K562 (cell line): ENCODE measurements around the gene HNRNPA2B1. TPM values are rescaled to one million over a fixed set of nuclear protein-coding genes. Genes with fewer than 3 reads are reported as not detected.

Experiments used
- BRD4 ChIP-seq: fragments of 200-600 bp; sonication (generic); IDR thresholded peaks from 2 replicates; pipeline ENCODE4 v1.6.1; 2017; ENCODE audit warnings: inconsistent platforms
- E2F3 ChIP-seq: fragments of 250-450 bp; sonication (Bioruptor Pico); IDR thresholded peaks from 2 replicates; pipeline ENCODE4 v1.4.0; 2020; ENCODE audit warnings: mild to moderate bottlenecking
- GTF2A2 ChIP-seq: IDR thresholded peaks from 2 replicates; pipeline ENCODE4 v1.6.1; 2016; ENCODE audit warnings: mild to moderate bottlenecking, missing genetic modification characterization, missing compliant biosample characterization
- MYBL2 ChIP-seq, 2 experiments: fragments of 450-650 bp in 1 of 2; sonication (generic) in 1 of 2; formaldehyde crosslinking in 1 of 2; IDR thresholded peaks; 2 replicates each; pipeline versions ENCODE4 v1.6.1 to v1.8.1; 2017 to 2022; ENCODE audit warnings: borderline replicate concordance in 1 of 2, inconsistent platforms in 1 of 2, low read depth in 1 of 2, mild to moderate bottlenecking in 1 of 2, missing genetic modification reagents in 1 of 2, moderate library complexity in 1 of 2
- PHTF2 ChIP-seq: fragments of 250-450 bp; sonication (Bioruptor Pico); IDR thresholded peaks from 2 replicates; pipeline ENCODE4 v1.5.0; 2021; ENCODE audit warnings: mild to moderate bottlenecking
- SLC30A9 ChIP-seq: fragments of 250-450 bp; sonication (Bioruptor Pico); IDR thresholded peaks from 2 replicates; pipeline ENCODE4 v1.8.0; 2022; ENCODE audit warnings: mild to moderate bottlenecking, moderate library complexity
- ZBTB17 ChIP-seq: fragments of 450-650 bp; formaldehyde crosslinking; IDR thresholded peaks from 2 replicates; pipeline ENCODE4 v1.4.0; 2020; ENCODE audit warnings: mild to moderate bottlenecking
- ZKSCAN8 ChIP-seq: fragments of 200-800 bp; sonication (Bioruptor generic); IDR thresholded peaks from 2 replicates; pipeline ENCODE4 v1.6.1; 2016; ENCODE audit warnings: missing genetic modification characterization, missing compliant biosample characterization
- ZNF347 ChIP-seq: fragments of 450-650 bp; formaldehyde crosslinking; IDR thresholded peaks from 2 replicates; pipeline ENCODE4 v1.4.0; 2020; ENCODE audit warnings: low read depth, mild to moderate bottlenecking, moderate library complexity
- ZNF354B ChIP-seq: fragments of 250-450 bp; sonication (Bioruptor Pico); IDR thresholded peaks from 2 replicates; pipeline ENCODE4 v1.4.0; 2020
- ZNF609 ChIP-seq: sonication (generic); formaldehyde crosslinking; IDR thresholded peaks from 2 replicates; pipeline ENCODE4 v1.8.1; 2023; ENCODE audit warnings: missing genetic modification reagents, mild to moderate bottlenecking, borderline replicate concordance
- polyA plus RNA-seq, 8 experiments: library from polyadenylated mRNA; depleted of rRNA in 4 of 8; stranded (reverse) in 5 of 8; unstranded in 3 of 8; fragments of >200 nt; fragmentation: Nextera tagmentation in 2 of 8; fragmentation: Illumina TruSeq in 1 of 8; extraction: Ambion mirVana in 2 of 8; extraction: Trizol in 1 of 8; gene quantifications; 2 replicates each; pipeline versions ENCODE4 v1.2.1 to v1.2.3, GENCODE V29; 2011 to 2014; ENCODE audit warnings: inconsistent platforms in 1 of 8, missing spikeins in 1 of 8
- total RNA-seq, 7 experiments: library from RNA; depleted of rRNA in 6 of 7; stranded (reverse); fragments of >200 nt in 6 of 7; fragmentation: Illumina TruSeq in 2 of 7; extraction: Trizol in 2 of 7; gene quantifications; 2 replicates each; pipeline versions ENCODE4 v1.2.1 to v1.2.3, GENCODE V29; 2011 to 2021; ENCODE audit warnings: low replicate concordance in 1 of 7
- TF ChIP-seq, protein P1 (sequence below): fragments of 200-800 bp; sonication (Bioruptor generic); IDR thresholded peaks from 2 replicates; pipeline ENCODE4 v1.6.1; 2017; ENCODE audit warnings: missing genetic modification characterization, missing compliant biosample characterization
- TF ChIP-seq, protein P2 (sequence below), 2 experiments: fragments of 450-650 bp; IDR thresholded peaks; 2 replicates each; pipeline ENCODE4 v1.6.1; 2018; ENCODE audit warnings: mild to moderate bottlenecking in 2 of 2, low read depth in 1 of 2; ENCODE audit not compliant: partially characterized antibody in 2 of 2

HNRNPA2B1 gene
- total and polyA plus RNA-seq, 9 of the 15 experiments (the other 6 are each of a cell fraction or from before 2014, with no cell fraction given) = 630 to 1,989 (median 865) TPM

DNA sequence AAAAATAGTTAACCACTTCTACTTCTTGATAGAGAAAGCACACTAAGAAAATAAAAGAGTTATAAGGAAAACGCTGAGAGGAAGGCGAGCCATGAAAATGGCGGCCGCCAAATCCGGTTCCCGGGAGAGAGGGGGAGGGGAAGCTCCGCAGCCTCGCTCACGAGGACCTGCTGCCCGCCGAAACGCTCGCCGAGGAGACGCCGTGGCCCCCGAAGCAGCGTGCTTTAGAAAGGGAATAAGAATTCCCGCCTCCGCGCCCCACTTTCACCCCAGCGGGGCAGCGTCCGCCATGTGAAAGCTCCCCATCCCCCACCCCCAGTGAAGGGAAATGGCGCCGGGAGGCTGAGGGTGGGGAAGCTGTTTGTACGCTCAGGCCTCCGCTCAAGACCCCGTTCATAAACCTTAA is 505 bp downstream of the HNRNPA2B1 start (continued):
- TF ChIP-seq ZNF609 (CRISPR knock-in tag) (no peak), SLC30A9 (no peak), MYBL2 (IDR thresholded peaks at IDR 0.05; ENCODE audit: low read depth) (peak; percentile 29; the same call in 1 of the 2 replicates), MYBL2 (CRISPR knock-in tag; IDR thresholded peaks at IDR 0.05; ENCODE audit: borderline replicate concordance) (no peak), BRD4 (peak; percentile 97), ZKSCAN8 (CRISPR knock-in tag) (0 out of 2 replicates have a peak, but pooled peaks have one; percentile 59), ZBTB17 (CRISPR knock-in tag) (peak; percentile 87), GTF2A2 (tag) (0 out of 2 replicates have a peak, but pooled peaks have one; percentile 28), E2F3 (CRISPR knock-in tag) (peak; percentile 50; the same call in 1 of the 2 replicates), ZNF354B (0 out of 2 replicates have a peak, but pooled peaks have one; percentile 4), ZNF347 (CRISPR knock-in tag) (no peak), PHTF2 (CRISPR knock-in tag) (peak; percentile 89; the same call in 1 of the 2 replicates)
- TF ChIP-seq, protein P1, sequence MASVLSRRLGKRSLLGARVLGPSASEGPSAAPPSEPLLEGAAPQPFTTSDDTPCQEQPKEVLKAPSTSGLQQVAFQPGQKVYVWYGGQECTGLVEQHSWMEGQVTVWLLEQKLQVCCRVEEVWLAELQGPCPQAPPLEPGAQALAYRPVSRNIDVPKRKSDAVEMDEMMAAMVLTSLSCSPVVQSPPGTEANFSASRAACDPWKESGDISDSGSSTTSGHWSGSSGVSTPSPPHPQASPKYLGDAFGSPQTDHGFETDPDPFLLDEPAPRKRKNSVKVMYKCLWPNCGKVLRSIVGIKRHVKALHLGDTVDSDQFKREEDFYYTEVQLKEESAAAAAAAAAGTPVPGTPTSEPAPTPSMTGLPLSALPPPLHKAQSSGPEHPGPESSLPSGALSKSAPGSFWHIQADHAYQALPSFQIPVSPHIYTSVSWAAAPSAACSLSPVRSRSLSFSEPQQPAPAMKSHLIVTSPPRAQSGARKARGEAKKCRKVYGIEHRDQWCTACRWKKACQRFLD (CRISPR knock-in tag) = 0 out of 2 replicates have a peak, but pooled peaks have one; percentile 80
- TF ChIP-seq, protein P2, sequence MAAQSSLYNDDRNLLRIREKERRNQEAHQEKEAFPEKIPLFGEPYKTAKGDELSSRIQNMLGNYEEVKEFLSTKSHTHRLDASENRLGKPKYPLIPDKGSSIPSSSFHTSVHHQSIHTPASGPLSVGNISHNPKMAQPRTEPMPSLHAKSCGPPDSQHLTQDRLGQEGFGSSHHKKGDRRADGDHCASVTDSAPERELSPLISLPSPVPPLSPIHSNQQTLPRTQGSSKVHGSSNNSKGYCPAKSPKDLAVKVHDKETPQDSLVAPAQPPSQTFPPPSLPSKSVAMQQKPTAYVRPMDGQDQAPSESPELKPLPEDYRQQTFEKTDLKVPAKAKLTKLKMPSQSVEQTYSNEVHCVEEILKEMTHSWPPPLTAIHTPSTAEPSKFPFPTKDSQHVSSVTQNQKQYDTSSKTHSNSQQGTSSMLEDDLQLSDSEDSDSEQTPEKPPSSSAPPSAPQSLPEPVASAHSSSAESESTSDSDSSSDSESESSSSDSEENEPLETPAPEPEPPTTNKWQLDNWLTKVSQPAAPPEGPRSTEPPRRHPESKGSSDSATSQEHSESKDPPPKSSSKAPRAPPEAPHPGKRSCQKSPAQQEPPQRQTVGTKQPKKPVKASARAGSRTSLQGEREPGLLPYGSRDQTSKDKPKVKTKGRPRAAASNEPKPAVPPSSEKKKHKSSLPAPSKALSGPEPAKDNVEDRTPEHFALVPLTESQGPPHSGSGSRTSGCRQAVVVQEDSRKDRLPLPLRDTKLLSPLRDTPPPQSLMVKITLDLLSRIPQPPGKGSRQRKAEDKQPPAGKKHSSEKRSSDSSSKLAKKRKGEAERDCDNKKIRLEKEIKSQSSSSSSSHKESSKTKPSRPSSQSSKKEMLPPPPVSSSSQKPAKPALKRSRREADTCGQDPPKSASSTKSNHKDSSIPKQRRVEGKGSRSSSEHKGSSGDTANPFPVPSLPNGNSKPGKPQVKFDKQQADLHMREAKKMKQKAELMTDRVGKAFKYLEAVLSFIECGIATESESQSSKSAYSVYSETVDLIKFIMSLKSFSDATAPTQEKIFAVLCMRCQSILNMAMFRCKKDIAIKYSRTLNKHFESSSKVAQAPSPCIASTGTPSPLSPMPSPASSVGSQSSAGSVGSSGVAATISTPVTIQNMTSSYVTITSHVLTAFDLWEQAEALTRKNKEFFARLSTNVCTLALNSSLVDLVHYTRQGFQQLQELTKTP (IDR thresholded peaks at IDR 0.05; ENCODE audit: low read depth in 1 of 2, partially characterized antibody in 2 of 2) = no peak
